ENCODE measurements around the gene DOCK3.

Gene DOCK3

GRCh38 chr3:51400166-51400565 is 725.4 kb downstream of the DOCK3 start:
- Histone ChIP-seq H3K4me3 (ENCODE audit: low read length) (no peak overlapping the region), H3K9me3 (replicated peaks; ENCODE audit: insufficient read depth, low read length) (no peaks in the 10 kb centered on the region), H3K79me2 (ENCODE audit: low read length) (peaks cover 36% of the 10 kb centered on the region), H3K4me1 (ENCODE audit: low read length) (no peaks in the 10 kb centered on the region), H3K9me2 (replicated peaks; ENCODE audit: insufficient read depth, low read length) (no peaks in the 10 kb centered on the region), H3K4me2 (ENCODE audit: low read depth, low read length) (no peak overlapping the region), H3K9ac (ENCODE audit: low read length) (no peak overlapping the region), H3K27me3 (replicated peaks; ENCODE audit: insufficient read depth, low read length) (no peaks in the 10 kb centered on the region), H3K27ac (ENCODE audit: low read length) (no peak overlapping the region), H3F3A (ENCODE audit: insufficient read depth, low read length) (peaks cover 4% of the 10 kb centered on the region), H2AFZ (ENCODE audit: low read length) (no peak overlapping the region), H3K36me3 (replicated peaks; ENCODE audit: insufficient read depth, low read length) (peaks cover 6% of the 10 kb centered on the region; the same call in 1 of the 2 replicates), H4K20me1 (ENCODE audit: insufficient read depth, low read length) (0 out of 2 replicates have a peak, but pooled peaks cover 4% of the 10 kb centered on the region)
- TF ChIP-seq EZH2phosphoT487 (IDR thresholded peaks at IDR 0.05; ENCODE audit: low read length) (no peak), CTCF (IDR thresholded peaks at IDR 0.05; ENCODE audit: low read length) (no peak), EZH2 (optimal IDR thresholded peaks at IDR 0.05; ENCODE audit: low read depth, low read length) (no peak)
- DNase-seq: no peak

GRCh38 chr3:51401735-51402134 is 727.0 kb downstream of the DOCK3 start:
- Histone ChIP-seq H3K36me3 (replicated peaks; ENCODE audit: insufficient read depth, low read length) (no peaks in the 10 kb centered on the region; the same call in 1 of the 2 replicates), H3K27me3 (replicated peaks; ENCODE audit: insufficient read depth, low read length) (no peaks in the 10 kb centered on the region), H3K9me2 (replicated peaks; ENCODE audit: insufficient read depth, low read length) (no peaks in the 10 kb centered on the region), H3K4me3 (ENCODE audit: low read length) (no peak overlapping the region), H3K4me1 (ENCODE audit: low read length) (no peaks in the 10 kb centered on the region), H2AFZ (ENCODE audit: low read length) (no peak overlapping the region), H3K9me3 (replicated peaks; ENCODE audit: insufficient read depth, low read length) (no peaks in the 10 kb centered on the region), H3K4me2 (ENCODE audit: low read depth, low read length) (no peak overlapping the region), H3K9ac (ENCODE audit: low read length) (no peak overlapping the region), H3K27ac (ENCODE audit: low read length) (no peak overlapping the region), H3K79me2 (ENCODE audit: low read length) (peaks cover 27% of the 10 kb centered on the region), H4K20me1 (ENCODE audit: insufficient read depth, low read length) (0 out of 2 replicates have a peak, but pooled peaks cover 3% of the 10 kb centered on the region), H3F3A (ENCODE audit: insufficient read depth, low read length) (peaks cover 4% of the 10 kb centered on the region)
- DNase-seq: no peak
- TF ChIP-seq EZH2phosphoT487 (IDR thresholded peaks at IDR 0.05; ENCODE audit: low read length) (no peak), CTCF (IDR thresholded peaks at IDR 0.05; ENCODE audit: low read length) (no peak), EZH2 (optimal IDR thresholded peaks at IDR 0.05; ENCODE audit: low read depth, low read length) (no peak)

GRCh38 chr3:51403675-51404074 is 728.9 kb downstream of the DOCK3 start:
- Histone ChIP-seq H3K4me2 (ENCODE audit: low read depth, low read length) (no peak overlapping the region), H3K79me2 (ENCODE audit: low read length) (peaks cover 37% of the 10 kb centered on the region), H3K4me1 (ENCODE audit: low read length) (no peaks in the 10 kb centered on the region), H2AFZ (ENCODE audit: low read length) (no peak overlapping the region), H3F3A (ENCODE audit: insufficient read depth, low read length) (no peaks in the 10 kb centered on the region; the same call in none of the 2 replicates), H3K9me2 (replicated peaks; ENCODE audit: insufficient read depth, low read length) (no peaks in the 10 kb centered on the region), H3K9ac (ENCODE audit: low read length) (no peak overlapping the region), H3K27ac (ENCODE audit: low read length) (no peak overlapping the region), H3K36me3 (replicated peaks; ENCODE audit: insufficient read depth, low read length) (no peaks in the 10 kb centered on the region), H3K27me3 (replicated peaks; ENCODE audit: insufficient read depth, low read length) (no peaks in the 10 kb centered on the region), H3K4me3 (ENCODE audit: low read length) (no peak overlapping the region), H4K20me1 (ENCODE audit: insufficient read depth, low read length) (no peaks in the 10 kb centered on the region), H3K9me3 (replicated peaks; ENCODE audit: insufficient read depth, low read length) (no peaks in the 10 kb centered on the region)
- TF ChIP-seq EZH2 (optimal IDR thresholded peaks at IDR 0.05; ENCODE audit: low read depth, low read length) (no peak), CTCF (IDR thresholded peaks at IDR 0.05; ENCODE audit: low read length) (no peak), EZH2phosphoT487 (IDR thresholded peaks at IDR 0.05; ENCODE audit: low read length) (no peak)
- DNase-seq: no peak
